Subcutaneous abdominal adipose tissue (tissue), 5 donors: ENCODE data around the gene SPATA31A3.
"Not testable (repeated sequence)": the region's sequence is repeated elsewhere in the genome, so short reads cannot be mapped to it uniquely, and the experiment has no call there.

ENCODE experiments used
- H3K27ac ChIP-seq: one replicate; pipeline ENCODE4 v1.7.0; 2013; ENCODE audit warnings: low read depth, mild to moderate bottlenecking, inconsistent platforms, low read length, moderate library complexity
- H3K27me3 ChIP-seq, 5 donors: one replicate each; pipeline ENCODE4 v1.7.0; 2013; ENCODE audit warnings: low read length in 5 of 5, inconsistent platforms in 1 of 5; ENCODE audit not compliant: control insufficient read depth in 5 of 5, insufficient read depth in 4 of 5
- H3K36me3 ChIP-seq, 5 donors: one replicate each; pipeline ENCODE4 v1.7.0; 2013; ENCODE audit warnings: low read length in 5 of 5; ENCODE audit not compliant: control insufficient read depth in 5 of 5, insufficient read depth in 5 of 5
- H3K4me1 ChIP-seq, 5 donors: one replicate each; pipeline ENCODE4 v1.7.0; 2013; ENCODE audit warnings: low read length in 5 of 5, mild to moderate bottlenecking in 3 of 5, moderate library complexity in 1 of 5; ENCODE audit not compliant: control insufficient read depth in 5 of 5, insufficient read depth in 5 of 5
- H3K4me3 ChIP-seq, 5 donors: one replicate each; pipeline ENCODE4 v1.7.0; 2013; ENCODE audit warnings: low read length in 5 of 5, low read depth in 1 of 5
- H3K9ac ChIP-seq, 5 donors: one replicate each; pipeline ENCODE4 v1.7.0; 2013; ENCODE audit warnings: low read length in 5 of 5, mild to moderate bottlenecking in 4 of 5, moderate library complexity in 3 of 5
- H3K9me3 ChIP-seq, 5 donors: one replicate each; pipeline ENCODE4 v1.7.0; 2013; ENCODE audit warnings: low read length in 5 of 5; ENCODE audit not compliant: control insufficient read depth in 5 of 5
- donor health status: healthy.
- donor health status: healthy.
- donor health status: healthy.
- donor health status: healthy.
- donor health status: healthy.

The SPATA31A3 gene

DNA sequence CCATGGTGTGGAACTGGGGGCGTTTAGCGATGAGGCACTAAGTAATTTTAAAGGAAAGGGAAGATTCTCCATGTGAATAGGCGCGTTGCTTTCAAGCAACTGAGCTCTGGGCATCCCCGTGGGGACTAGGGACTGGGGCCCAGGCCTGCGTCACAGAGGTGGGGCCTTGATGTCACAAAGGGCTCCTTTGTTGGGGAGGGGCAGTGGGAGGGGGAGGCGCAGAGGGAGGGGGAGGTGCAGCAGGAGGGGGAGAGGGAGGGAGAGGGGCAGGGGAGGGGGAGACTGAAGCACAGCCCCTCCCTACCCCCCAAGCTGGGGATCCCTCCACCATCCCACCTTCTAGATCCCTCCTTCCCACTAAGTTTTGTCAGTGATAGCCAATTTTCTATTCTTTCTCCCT lies at the start of gene SPATA31A3:
TSS of gene SPATA31A3 (minus strand) at position 101 of the 400 bp plus-strand sequence. CDS start at position 72, 29 bp downstream.
- H3K9me3 ChIP-seq, H3K9ac ChIP-seq, H3K27ac ChIP-seq, H3K4me1 ChIP-seq, H3K36me3 ChIP-seq, H3K4me3 ChIP-seq, H3K27me3 ChIP-seq: not testable (repeated sequence)

DNA sequence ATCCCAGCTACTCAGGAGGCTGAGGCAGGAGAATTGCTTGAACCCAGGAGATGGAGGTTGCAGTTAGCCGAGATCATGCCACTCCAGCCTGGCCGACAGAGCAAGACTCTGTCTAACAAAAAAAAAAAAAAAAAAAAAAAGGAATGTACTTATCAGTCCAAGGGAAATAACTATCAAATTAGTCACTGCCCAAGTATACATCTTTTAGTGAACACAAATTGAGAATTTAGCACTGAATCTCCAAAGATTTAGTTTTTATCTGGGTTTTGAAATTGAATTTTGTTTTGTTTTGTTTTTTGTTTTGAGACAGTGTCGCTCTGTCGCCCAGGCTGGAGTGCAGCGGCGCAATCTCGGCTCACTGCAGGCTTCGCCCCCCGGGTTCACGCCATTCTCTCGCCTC lies 39.8 kb downstream of the SPATA31A3 start:
- not testable (repeated sequence) for H3K27me3 ChIP-seq, H3K36me3 ChIP-seq, H3K9me3 ChIP-seq, H3K27ac ChIP-seq, H3K4me1 ChIP-seq, H3K9ac ChIP-seq, H3K4me3 ChIP-seq

DNA sequence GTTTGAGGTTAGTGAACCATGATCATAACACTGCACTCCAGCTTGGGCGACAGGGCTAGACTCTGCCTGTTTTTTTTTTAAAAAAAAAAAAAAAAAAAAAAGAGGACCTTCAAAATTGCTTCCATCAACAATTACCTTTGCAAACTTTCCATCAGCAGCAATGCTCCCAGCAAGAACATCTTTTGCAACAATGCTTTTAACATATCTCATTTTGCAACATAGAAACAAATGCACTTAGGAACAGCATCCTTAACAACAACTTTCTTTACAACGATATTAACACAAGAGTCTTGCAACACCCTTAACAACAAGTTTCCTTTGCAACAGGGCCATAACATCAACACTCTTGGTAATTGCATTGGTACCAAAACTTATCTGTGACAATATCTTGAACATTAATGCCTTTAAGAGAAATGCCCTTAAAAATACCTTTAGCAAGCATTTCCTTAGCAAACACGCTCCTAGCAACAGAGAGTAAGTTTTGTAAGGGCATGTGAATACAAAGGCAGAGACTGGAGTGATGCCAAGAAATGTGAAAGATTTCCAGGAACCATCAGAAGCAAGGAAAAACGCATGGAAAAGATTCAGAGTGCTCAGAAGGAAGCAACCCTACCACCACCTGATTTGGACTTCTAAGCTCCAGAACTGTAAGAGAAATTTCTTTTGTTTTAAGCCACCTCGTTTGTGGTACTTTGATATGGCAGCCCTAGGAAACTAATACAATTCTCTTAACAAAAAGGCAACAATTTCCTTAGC lies 49.8 kb downstream of the SPATA31A3 start:
- H3K9ac ChIP-seq, H3K27me3 ChIP-seq, H3K4me1 ChIP-seq, H3K27ac ChIP-seq, H3K9me3 ChIP-seq, H3K36me3 ChIP-seq, H3K4me3 ChIP-seq: not testable (repeated sequence)

DNA sequence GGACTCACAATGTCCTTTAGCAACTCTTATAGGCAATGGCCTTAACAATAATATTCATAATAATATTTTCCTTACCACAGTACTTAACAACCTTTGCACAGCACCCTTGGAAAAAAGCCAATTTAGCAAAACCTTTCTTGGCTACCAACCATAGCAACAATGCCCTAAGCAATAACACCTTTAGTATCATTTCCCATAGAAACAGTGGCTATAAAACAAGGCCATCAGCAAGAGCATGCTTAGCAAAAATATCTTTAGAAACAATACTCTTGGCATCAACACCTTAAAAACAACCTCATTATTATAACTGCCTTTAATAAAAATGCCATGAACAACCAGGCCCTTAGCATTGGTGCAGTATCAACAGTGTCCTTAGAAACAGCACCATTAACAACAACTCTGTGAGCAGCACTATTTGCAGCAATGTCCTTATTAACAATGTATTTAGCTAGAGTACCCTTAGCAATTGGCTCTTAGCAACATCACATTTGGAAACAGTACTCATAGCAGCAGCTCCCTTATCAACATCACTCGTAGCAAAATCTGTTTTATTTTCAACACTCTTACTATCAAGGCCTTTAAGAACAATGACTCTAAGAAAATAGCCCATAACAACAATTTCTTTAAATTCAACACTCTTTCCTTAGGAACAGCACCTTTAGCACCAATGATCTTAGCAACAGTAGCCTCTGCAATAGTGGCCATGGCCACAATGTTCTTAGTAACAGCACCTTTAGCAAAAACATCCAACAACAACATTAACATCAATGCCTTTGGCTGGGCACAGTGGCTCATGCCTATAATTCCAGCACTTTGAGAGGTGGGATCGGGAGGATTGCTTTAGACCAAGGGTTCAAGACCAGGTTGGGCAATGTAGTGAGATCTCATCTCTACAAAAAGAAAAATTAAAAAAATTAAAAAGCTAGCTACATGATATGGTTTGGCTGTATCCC lies 52.2 kb downstream of the SPATA31A3 start:
- not testable (repeated sequence) for H3K27ac ChIP-seq, H3K27me3 ChIP-seq, H3K4me3 ChIP-seq, H3K36me3 ChIP-seq, H3K9me3 ChIP-seq, H3K9ac ChIP-seq, H3K4me1 ChIP-seq

DNA sequence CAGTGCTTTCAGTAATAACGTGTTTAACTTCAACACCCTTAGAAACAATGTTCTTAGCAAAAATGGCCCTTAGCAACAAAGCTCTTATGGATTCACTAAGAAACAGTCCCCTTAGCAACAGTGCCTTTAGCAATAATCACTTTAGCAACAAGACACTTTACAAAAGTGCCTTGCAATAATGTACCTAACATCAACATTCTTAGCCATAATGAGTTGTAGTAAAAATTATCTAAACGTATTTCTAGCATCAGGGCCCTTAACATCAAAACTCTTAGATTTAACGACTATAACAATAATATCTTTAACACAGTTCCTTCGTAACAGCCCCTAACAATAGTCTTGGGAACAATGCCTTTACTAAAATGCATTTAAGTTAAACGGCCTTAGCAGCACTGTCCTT lies 54.0 kb downstream of the SPATA31A3 start:
- H3K36me3 ChIP-seq, H3K9me3 ChIP-seq, H3K4me3 ChIP-seq, H3K9ac ChIP-seq, H3K4me1 ChIP-seq, H3K27ac ChIP-seq, H3K27me3 ChIP-seq: not testable (repeated sequence)

DNA sequence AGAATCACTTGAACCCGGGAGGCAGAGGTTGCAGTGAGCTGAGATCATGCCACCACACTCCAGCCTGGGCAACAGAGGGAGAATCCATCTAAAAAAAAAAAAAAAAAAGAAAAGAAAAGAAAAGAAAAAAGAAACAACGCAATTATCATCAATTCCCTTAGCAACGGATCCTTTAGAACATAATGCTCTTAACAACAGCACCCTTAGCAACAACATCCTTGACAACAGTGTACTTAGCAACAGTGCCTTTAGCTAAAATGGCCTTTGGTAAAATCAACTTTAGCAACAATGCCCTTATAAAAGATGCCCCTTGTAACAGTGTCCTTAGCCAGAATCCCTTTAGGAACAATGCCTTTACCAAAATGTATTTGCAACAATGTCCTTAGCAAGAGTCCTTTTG lies 54.7 kb downstream of the SPATA31A3 start:
- not testable (repeated sequence) for H3K27me3 ChIP-seq, H3K27ac ChIP-seq, H3K9me3 ChIP-seq, H3K36me3 ChIP-seq, H3K4me1 ChIP-seq, H3K9ac ChIP-seq, H3K4me3 ChIP-seq
